ENCODE data around the gene FURIN.
A peak's percentile ranks its signal among the peaks of the same experiment; 100 is the strongest.
"Not testable (repeated sequence)": the region's sequence is repeated elsewhere in the genome, so short reads cannot be mapped to it uniquely, and the experiment has no call there.

The FURIN gene

GRCh38 chr15:90916461-90916860 is 48.1 kb downstream of the FURIN start:
- DNase-seq (ENCODE audit: low read depth in 2 of 2): no peak

GRCh38 chr15:90917569-90917968 is 49.2 kb downstream of the FURIN start:
- DNase-seq (ENCODE audit: low read depth in 2 of 2): no peak

- no peak for DNase-seq (ENCODE audit: low read depth in 2 of 2)
Observed at GRCh38 chr15:90918034-90918788, 49.8 kb downstream of the FURIN start.

GRCh38 chr15:90918835-90919234 is 50.4 kb downstream of the FURIN start:
- DNase-seq (ENCODE audit: low read depth in 2 of 2): no peak

GRCh38 chr15:90921887-90922286 is 53.5 kb downstream of the FURIN start:
- DNase-seq (ENCODE audit: low read depth in 2 of 2): no peak

- not testable (repeated sequence) for DNase-seq (ENCODE audit: low read depth in 2 of 2)
Observed at GRCh38 chr15:90922712-90923322, 54.4 kb downstream of the FURIN start.

- no peak for DNase-seq (ENCODE audit: low read depth in 2 of 2)
Observed at GRCh38 chr15:90924375-90924774, 56.0 kb downstream of the FURIN start.

GRCh38 chr15:90926766-90927165 is 58.4 kb downstream of the FURIN start:
- DNase-seq (ENCODE audit: low read depth in 2 of 2): not testable (repeated sequence)

- not testable (repeated sequence) for DNase-seq (ENCODE audit: low read depth in 2 of 2)
Observed at GRCh38 chr15:90928106-90928505, 59.7 kb downstream of the FURIN start.

- DNase-seq (ENCODE audit: low read depth in 2 of 2): no peak
Observed at GRCh38 chr15:90929246-90930019, 61.0 kb downstream of the FURIN start.

GRCh38 chr15:90930861-90931574 is 62.6 kb downstream of the FURIN start:
- no peak for DNase-seq (ENCODE audit: low read depth in 2 of 2)

GRCh38 chr15:90931575-90931827 is 63.1 kb downstream of the FURIN start:
- DNase-seq (ENCODE audit: low read depth in 2 of 2): no peak

- DNase-seq (ENCODE audit: low read depth in 2 of 2): peak; percentile 74 to 93
Observed at GRCh38 chr15:90931828-90932659, 63.7 kb downstream of the FURIN start, which contains the start of gene HDDC3. Gene HDDC3, minus strand, starts transcription at chr15:90932549. Its CDS starts 9 bp downstream, at chr15:90932540.

GRCh38 chr15:90932660-90932991 is 64.2 kb downstream of the FURIN start:
- DNase-seq (ENCODE audit: low read depth in 2 of 2): no peak
